ENCODE data around the gene ZNF710.

Gene ZNF710

DNA sequence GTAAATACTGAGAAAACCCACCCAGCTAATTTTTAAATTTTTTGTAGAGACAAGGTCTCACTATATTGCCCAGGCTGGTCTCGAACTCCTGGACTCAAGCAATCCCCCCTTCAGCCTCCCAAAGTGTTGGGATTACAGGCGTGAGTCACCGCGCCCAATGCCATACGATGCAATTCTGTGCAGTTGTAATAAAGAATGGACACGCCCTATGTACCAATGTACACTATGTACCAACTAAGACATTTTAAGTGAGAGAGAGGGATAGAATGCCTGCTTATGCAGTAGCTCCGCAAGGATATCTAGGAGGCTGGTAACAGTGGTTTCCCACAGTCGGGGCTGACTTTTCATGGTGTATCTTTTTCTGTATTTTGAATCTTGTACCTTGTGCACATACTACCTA lies 14.6 kb downstream of the ZNF710 start:
- H3K27me3 ChIP-seq (ENCODE audit: insufficient read depth, poor library complexity, severe bottlenecking) = no peaks in the 10 kb centered on the region
- no peak overlapping the region for H3K27ac ChIP-seq (replicated peaks)
- H3K4me3 ChIP-seq (replicated peaks; ENCODE audit: insufficient read depth, low read length) = no peak overlapping the region
- no peak for DNase-seq (ENCODE audit: low read depth in 1 of 2, low spot score in 1 of 2)
- TF ChIP-seq, protein P1, sequence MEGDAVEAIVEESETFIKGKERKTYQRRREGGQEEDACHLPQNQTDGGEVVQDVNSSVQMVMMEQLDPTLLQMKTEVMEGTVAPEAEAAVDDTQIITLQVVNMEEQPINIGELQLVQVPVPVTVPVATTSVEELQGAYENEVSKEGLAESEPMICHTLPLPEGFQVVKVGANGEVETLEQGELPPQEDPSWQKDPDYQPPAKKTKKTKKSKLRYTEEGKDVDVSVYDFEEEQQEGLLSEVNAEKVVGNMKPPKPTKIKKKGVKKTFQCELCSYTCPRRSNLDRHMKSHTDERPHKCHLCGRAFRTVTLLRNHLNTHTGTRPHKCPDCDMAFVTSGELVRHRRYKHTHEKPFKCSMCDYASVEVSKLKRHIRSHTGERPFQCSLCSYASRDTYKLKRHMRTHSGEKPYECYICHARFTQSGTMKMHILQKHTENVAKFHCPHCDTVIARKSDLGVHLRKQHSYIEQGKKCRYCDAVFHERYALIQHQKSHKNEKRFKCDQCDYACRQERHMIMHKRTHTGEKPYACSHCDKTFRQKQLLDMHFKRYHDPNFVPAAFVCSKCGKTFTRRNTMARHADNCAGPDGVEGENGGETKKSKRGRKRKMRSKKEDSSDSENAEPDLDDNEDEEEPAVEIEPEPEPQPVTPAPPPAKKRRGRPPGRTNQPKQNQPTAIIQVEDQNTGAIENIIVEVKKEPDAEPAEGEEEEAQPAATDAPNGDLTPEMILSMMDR (IDR thresholded peaks at IDR 0.05; ENCODE audit: insufficient read depth, low read length) = no peak
- TF ChIP-seq GABPA (IDR thresholded peaks at IDR 0.05; ENCODE audit: low read depth) = no peak
- TF ChIP-seq SPI1 (IDR thresholded peaks at IDR 0.05; ENCODE audit: borderline replicate concordance, low read depth) = no peak
- TF ChIP-seq POLR2AphosphoS5 (IDR thresholded peaks at IDR 0.05; ENCODE audit: low read depth) = no peak
- TF ChIP-seq REST (IDR thresholded peaks at IDR 0.05; ENCODE audit: insufficient replicate concordance, low read depth) = no peak

DNA sequence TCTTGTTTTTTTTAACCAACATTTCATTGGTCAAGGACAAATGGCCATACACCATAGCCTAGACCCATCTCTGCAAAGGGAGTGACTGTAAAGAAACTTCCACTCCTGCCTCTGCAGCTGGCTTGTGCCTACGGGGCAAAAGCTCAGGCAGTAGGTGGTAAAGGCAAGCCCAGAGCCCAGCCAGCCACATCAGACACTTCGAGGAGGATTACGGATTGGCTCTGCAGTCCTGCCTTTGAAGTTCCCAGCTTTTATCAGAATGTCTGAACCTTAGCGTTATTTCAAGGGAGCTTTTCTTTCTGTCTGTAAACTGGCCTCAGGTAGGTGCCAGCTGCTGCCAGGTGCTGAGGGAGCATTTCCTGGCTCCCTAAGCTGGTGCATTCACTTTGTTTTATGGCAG lies 15.6 kb downstream of the ZNF710 start:
- no peak for TF ChIP-seq GABPA (IDR thresholded peaks at IDR 0.05; ENCODE audit: low read depth)
- no peak for TF ChIP-seq REST (IDR thresholded peaks at IDR 0.05; ENCODE audit: insufficient replicate concordance, low read depth)
- TF ChIP-seq, protein P1 (IDR thresholded peaks at IDR 0.05; ENCODE audit: insufficient read depth, low read length) = no peak
- no peak for TF ChIP-seq POLR2AphosphoS5 (IDR thresholded peaks at IDR 0.05; ENCODE audit: low read depth)
- TF ChIP-seq SPI1 (IDR thresholded peaks at IDR 0.05; ENCODE audit: borderline replicate concordance, low read depth) = no peak
- H3K4me3 ChIP-seq (replicated peaks; ENCODE audit: insufficient read depth, low read length) = no peak overlapping the region
- no peaks in the 10 kb centered on the region for H3K27me3 ChIP-seq (ENCODE audit: insufficient read depth, poor library complexity, severe bottlenecking)
- no peak overlapping the region for H3K27ac ChIP-seq (replicated peaks)
- no peak for DNase-seq (ENCODE audit: low read depth in 1 of 2, low spot score in 1 of 2)

- no peak for TF ChIP-seq POLR2AphosphoS5 (IDR thresholded peaks at IDR 0.05; ENCODE audit: low read depth)
- no peak for TF ChIP-seq GABPA (IDR thresholded peaks at IDR 0.05; ENCODE audit: low read depth)
- TF ChIP-seq SPI1 (IDR thresholded peaks at IDR 0.05; ENCODE audit: borderline replicate concordance, low read depth) = no peak
- TF ChIP-seq REST (IDR thresholded peaks at IDR 0.05; ENCODE audit: insufficient replicate concordance, low read depth) = no peak
- TF ChIP-seq, protein P1 (IDR thresholded peaks at IDR 0.05; ENCODE audit: insufficient read depth, low read length) = no peak
- no peak for DNase-seq (ENCODE audit: low read depth in 1 of 2, low spot score in 1 of 2)
- Histone ChIP-seq H3K4me3 (replicated peaks; ENCODE audit: insufficient read depth, low read length) (no peak overlapping the region), H3K27ac (replicated peaks) (peak overlapping the region; percentile 31), H3K27me3 (ENCODE audit: insufficient read depth, poor library complexity, severe bottlenecking) (no peaks in the 10 kb centered on the region)
Observed at GRCh38 chr15:90018216-90018831, 17.2 kb downstream of the ZNF710 start.

Data from HL-60 (cell line).